Right lobe of liver (tissue), 6 donors: Measurements from ENCODE around the gene APOA4. TPM values are rescaled to one million over a fixed set of nuclear protein-coding genes. Genes with fewer than 3 reads are reported as not detected.
A peak's percentile ranks its signal among the peaks of the same experiment; 100 is the strongest.

Experiments
- ATAC-seq, 4 donors: fragments of 200-7000 bp; cut with Tn5 transposase; one replicate each; pipeline ENCODE4 v1.9.1; 2020; ENCODE audit warnings: mild to moderate bottlenecking in 4 of 4, moderate library complexity in 4 of 4
- DNase-seq, 3 donors: peaks; one replicate each; pipeline ENCODE4 v3.0.0-alpha.2; 2020
- H3K27ac ChIP-seq, 3 donors: fragments of 200-600 bp; one replicate each; pipeline ENCODE4 v1.8.0; 2022
- H3K27me3 ChIP-seq, 2 donors: fragments of 200-600 bp; one replicate each; pipeline ENCODE4 v1.8.0; 2022
- H3K36me3 ChIP-seq, 4 donors: fragments of 200-600 bp; sonication (generic) in 1 of 4; one replicate each; pipeline versions ENCODE4 v1.5.1 to v1.8.0; 2017 to 2022; ENCODE audit warnings: control low read depth in 1 of 4
- H3K4me1 ChIP-seq, 4 donors: fragments of 200-600 bp; sonication (generic) in 1 of 4; one replicate each; pipeline versions ENCODE4 v1.5.1 to v1.8.0; 2017 to 2022; ENCODE audit warnings: control low read depth in 1 of 4
- H3K4me3 ChIP-seq, 3 donors: fragments of 200-600 bp; one replicate each; pipeline ENCODE4 v1.8.0; 2022
- H3K9me3 ChIP-seq, 4 donors: fragments of 200-600 bp; sonication (generic) in 1 of 4; one replicate each; pipeline versions ENCODE4 v1.5.1 to v1.8.0; 2017 to 2022; ENCODE audit warnings: control low read depth in 1 of 4
- POLR2A ChIP-seq: fragments of 450-650 bp; IDR thresholded peaks from one replicate; pipeline ENCODE4 v1.6.1; 2017; ENCODE audit warnings: antibody characterized with exemption, mild to moderate bottlenecking
- WGBS: methylation state at CpG from one replicate; pipeline ENCODE4 v1.1.6; 2018; ENCODE audit warnings: low coverage, low lambda C conversion rate; ENCODE audit not compliant: insufficient coverage; ENCODE audit errors: missing lambda C conversion rate; 5-methylcytosine and 5-hydroxymethylcytosine counted together
- intact Hi-C, 2 donors: fragments of 100-400 bp; cut with DNase I; formaldehyde crosslinking; loops; one replicate each; pipeline versions ENCODE4 v1.11.2 to v1.14.1; 2022
- long read RNA-seq: library from polyadenylated mRNA; unstranded; transcript quantifications from one replicate; pipeline ENCODE4 v2.0.0, GENCODE V29; 2019
- total RNA-seq, 6 experiments: library from RNA; depleted of rRNA in 2 of 6; stranded (reverse); fragments of >200 nt in 2 of 6; fragmentation: NEBNext Ultra II Directional in 3 of 6; extraction: Animal tissue kit (Norgen Biotek cat#: 25700) in 3 of 6; gene quantifications; one replicate each; pipeline versions ENCODE4 v1.1.0 to v1.2.4, GENCODE V29; 2016 to 2023
- TF ChIP-seq, protein P1 (sequence below), 4 donors: fragments of 200-600 bp in 3 of 4; fragments of 450-650 bp in 1 of 4; IDR thresholded peaks; one replicate each; pipeline versions ENCODE4 v1.5.1 to v1.8.0; 2016 to 2022; ENCODE audit warnings: antibody characterized with exemption in 4 of 4, mild to moderate bottlenecking in 2 of 4
- donor health status: DM: no; HTN: yes; CAD: no.
- donor health status: DM: no; HTN: no; CAD: no.
- donor health status: DM: no; HTN: no; CAD: no.
- donor health status: DM: no; HTN: yes; CAD: no.
- donor health status: DM: no; HTN: yes; CAD: no.

The APOA4 gene
- total RNA-seq = 1,000 to 10,000 TPM in 2 of 6 experiments, 100 to 1,000 TPM in 2, 10 to 100 TPM in 2; 21.9 to 1,288 (median 117) TPM
- long read RNA-seq, transcript APOA4-201 (3 exons, 1,473 nt) = major isoform, 7 of 8 reads
- long read RNA-seq, partial matches to known transcripts = 0 of 8 reads
- long read RNA-seq, other reads (novel, unspliced or antisense) = 1 of 8 reads

DNA sequence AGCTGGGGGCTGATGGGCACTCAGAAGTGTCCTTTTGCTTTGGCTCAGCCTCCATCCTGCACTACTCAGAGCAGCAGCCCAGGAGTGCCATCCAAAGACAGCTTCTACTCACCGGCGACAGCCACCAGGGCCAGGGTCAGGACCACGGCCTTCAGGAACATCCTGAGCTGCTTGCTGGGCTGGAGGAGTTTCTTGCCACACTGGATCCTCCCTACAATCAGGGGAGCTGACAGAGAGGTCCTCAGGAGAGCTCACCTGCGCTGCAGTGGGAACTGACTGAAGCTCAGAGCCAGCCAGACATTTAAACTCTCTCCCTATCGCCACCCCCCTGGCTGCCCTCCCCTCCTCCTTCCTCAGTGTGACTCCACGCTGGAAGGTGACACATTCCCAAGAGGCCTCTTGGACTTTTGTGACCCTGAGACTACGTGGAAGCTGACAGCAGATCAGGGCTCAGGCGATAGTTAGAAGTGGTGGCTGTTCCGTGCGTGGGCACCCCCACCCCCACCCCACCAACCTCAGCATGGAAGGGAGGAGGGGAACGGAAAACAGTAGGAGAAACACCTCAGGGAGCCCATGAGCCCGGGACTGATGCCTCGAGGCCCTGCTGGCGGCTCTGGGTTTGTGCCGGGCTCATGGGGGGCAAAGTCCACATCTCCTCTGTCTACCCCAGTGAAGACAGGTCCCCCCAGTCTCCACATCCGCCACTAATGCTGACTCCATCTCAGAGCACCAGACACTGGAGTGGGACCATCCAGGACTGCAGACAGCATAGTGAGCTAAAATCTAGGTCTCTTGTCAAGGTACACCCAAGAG is at the start of gene APOA4:
Gene APOA4 (minus strand): TSS at position 274 of the 813 bp plus-strand sequence. CDS start 113 bp downstream, at position 161.
- 30% methylated on average over 3 of the region's 16 CpGs for WGBS
- Histone ChIP-seq H3K4me1 (peaks cover 0 to 30% (median 15%) of the 10 kb centered on the region in 4 donors), H3K27ac (no peak within 1 kb of the TSS), H3K36me3 (no peaks in the 10 kb centered on the region), H3K27me3 (no peaks in the 10 kb centered on the region), H3K4me3 (no peak within 1 kb of the TSS), H3K9me3 (no peaks in the 10 kb centered on the region)
- DNase-seq (no peak), ATAC-seq (no peak)
- intact Hi-C loops = no loop called here
- TF ChIP-seq, protein P1, sequence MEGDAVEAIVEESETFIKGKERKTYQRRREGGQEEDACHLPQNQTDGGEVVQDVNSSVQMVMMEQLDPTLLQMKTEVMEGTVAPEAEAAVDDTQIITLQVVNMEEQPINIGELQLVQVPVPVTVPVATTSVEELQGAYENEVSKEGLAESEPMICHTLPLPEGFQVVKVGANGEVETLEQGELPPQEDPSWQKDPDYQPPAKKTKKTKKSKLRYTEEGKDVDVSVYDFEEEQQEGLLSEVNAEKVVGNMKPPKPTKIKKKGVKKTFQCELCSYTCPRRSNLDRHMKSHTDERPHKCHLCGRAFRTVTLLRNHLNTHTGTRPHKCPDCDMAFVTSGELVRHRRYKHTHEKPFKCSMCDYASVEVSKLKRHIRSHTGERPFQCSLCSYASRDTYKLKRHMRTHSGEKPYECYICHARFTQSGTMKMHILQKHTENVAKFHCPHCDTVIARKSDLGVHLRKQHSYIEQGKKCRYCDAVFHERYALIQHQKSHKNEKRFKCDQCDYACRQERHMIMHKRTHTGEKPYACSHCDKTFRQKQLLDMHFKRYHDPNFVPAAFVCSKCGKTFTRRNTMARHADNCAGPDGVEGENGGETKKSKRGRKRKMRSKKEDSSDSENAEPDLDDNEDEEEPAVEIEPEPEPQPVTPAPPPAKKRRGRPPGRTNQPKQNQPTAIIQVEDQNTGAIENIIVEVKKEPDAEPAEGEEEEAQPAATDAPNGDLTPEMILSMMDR (IDR thresholded peaks at IDR 0.05) = no peak
- no peak for TF ChIP-seq POLR2A

DNA sequence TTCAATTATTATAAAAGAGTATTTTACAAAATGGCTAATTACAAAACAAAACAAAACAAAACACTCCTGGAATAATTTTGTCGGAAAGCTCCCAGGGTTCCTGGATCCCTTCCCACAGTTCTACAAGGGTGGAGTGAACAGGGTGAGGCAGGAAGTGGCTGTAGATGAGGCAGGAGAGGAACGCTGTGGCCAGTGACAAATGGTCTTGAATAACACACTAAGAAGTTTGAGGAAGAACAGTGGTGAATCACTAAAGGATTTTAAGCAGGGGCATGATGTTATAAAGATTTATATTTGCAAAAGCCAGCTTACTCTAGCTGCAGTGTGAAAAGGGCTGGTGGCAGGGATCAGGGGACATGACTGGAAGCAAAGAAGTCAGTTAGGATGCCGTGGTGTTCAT is 48.1 kb upstream of the APOA4 start:
- 55% methylated on average over 3 of the region's 3 CpGs for WGBS
- Histone ChIP-seq H3K9me3 (no peaks in the 10 kb centered on the region), H3K27ac (no peak overlapping the region), H3K36me3 (peaks cover 0 to 68% (median 14%) of the 10 kb centered on the region in 4 donors), H3K27me3 (no peaks in the 10 kb centered on the region), H3K4me3 (no peak overlapping the region), H3K4me1 (peaks cover 0 to 31% (median 9%) of the 10 kb centered on the region in 4 donors)
- no peak for DNase-seq
- intact Hi-C loops = loop anchor here in 1 of 2 donors (10.0 kb wide), 1 partner anchor 234 kb away; no protein-coding TSS in a partner anchor
- no peak for ATAC-seq
- TF ChIP-seq, protein P1 (IDR thresholded peaks at IDR 0.05) = no peak
- TF ChIP-seq POLR2A = no peak

DNA sequence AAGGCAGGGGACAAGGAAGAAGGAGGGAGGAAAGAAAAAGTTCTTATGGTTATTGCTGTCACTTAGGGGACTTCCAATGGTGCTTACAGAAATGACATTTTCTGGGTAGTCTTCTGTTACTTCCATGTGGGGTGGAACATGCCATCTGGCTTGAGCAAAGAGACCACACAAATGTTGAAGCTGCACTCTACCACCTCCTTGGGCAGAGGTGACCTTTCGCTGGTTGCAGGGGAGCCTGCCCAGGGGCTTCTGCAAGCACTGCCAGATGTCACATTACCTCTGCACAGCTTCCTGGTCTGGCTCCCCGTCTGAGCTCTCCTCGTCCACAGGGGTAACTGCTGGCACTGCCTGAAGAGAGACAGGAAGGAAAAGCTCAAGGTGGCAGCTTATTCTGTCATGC is 47.0 kb upstream of the APOA4 start:
- H3K4me1 ChIP-seq = peaks cover 0 to 38% (median 9%) of the 10 kb centered on the region in 4 donors
- H3K27ac ChIP-seq = peak overlapping the region in 2 of 3 donors; percentile 27 to 48
- intact Hi-C loops = loop anchor here in 1 of 2 donors (10.0 kb wide), 1 partner anchor 235 kb away; no protein-coding TSS in a partner anchor
- peaks cover 0 to 58% (median 14%) of the 10 kb centered on the region in 4 donors for H3K36me3 ChIP-seq
- no peak overlapping the region for H3K4me3 ChIP-seq
- no CpG with 5 or more reads among the region's 3 CpGs for WGBS
- no peaks in the 10 kb centered on the region for H3K9me3 ChIP-seq
- no peaks in the 10 kb centered on the region for H3K27me3 ChIP-seq
- DNase-seq (no peak), ATAC-seq (peak in 1 of 4 donors; percentile 24)
- TF ChIP-seq POLR2A = no peak
- TF ChIP-seq, protein P1 (IDR thresholded peaks at IDR 0.05) = no peak

DNA sequence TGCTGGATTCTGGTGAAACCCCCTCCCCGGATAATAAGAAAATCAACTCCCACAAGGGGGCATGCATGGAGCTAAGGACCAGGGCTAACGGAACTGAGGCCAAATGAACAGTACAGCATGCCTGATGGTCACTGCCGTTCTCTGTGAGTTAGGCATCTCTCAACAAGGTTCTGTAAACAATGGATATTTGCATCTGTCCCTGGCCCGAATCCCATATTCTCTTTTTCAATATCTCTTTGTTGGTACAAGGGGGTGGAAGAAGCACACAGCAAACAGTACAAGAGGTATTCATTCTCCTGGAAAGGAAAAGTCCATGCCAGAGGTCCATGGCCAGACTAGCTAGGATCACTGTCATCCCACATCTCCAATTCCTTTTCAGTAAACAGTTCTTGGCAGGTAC is 46.5 kb upstream of the APOA4 start:
- ATAC-seq (peak; percentile 67 to 88 (median 86)), DNase-seq (no peak)
- 35% methylated on average over 4 of the region's 4 CpGs for WGBS
- H3K4me3 ChIP-seq = no peak overlapping the region
- H3K27ac ChIP-seq = peak overlapping the region in 1 of 3 donors; percentile 48
- intact Hi-C loops = loop anchor here in 1 of 2 donors (10.0 kb wide), 1 partner anchor 235 kb away; no protein-coding TSS in a partner anchor
- H3K4me1 ChIP-seq = peaks cover 0 to 38% (median 9%) of the 10 kb centered on the region in 4 donors
- TF ChIP-seq POLR2A = no peak
- TF ChIP-seq, protein P1 (IDR thresholded peaks at IDR 0.05) = no peak
- peaks cover 0 to 57% (median 14%) of the 10 kb centered on the region in 4 donors for H3K36me3 ChIP-seq
- H3K27me3 ChIP-seq = no peaks in the 10 kb centered on the region
- no peaks in the 10 kb centered on the region for H3K9me3 ChIP-seq
